HL-60 (cell line): ENCODE results near the gene DLK1.

Source experiments
- CTCF ChIP-seq: IDR thresholded peaks from one replicate; pipeline ENCODE4 v1.5.1; 2011; ENCODE audit warnings: low read length, control low read depth, inconsistent platforms; ENCODE audit not compliant: insufficient read depth
- POLR2AphosphoS5 ChIP-seq: IDR thresholded peaks from 2 replicates; pipeline ENCODE4 v1.6.1; 2012; ENCODE audit warnings: low read depth

- no peak for TF ChIP-seq CTCF
- no peak for TF ChIP-seq POLR2AphosphoS5
Observed at GRCh38 chr14:100735271-100735670, 8.6 kb downstream of the DLK1 start.
